Endothelial cell (in vitro differentiated cells): ENCODE data around the gene UBTD1. TPM values are rescaled to one million over a fixed set of nuclear protein-coding genes. Genes with fewer than 3 reads are reported as not detected.

Experiments
- DNase-seq: peaks from one replicate; pipeline ENCODE4 v3.0.0; 2021; ENCODE audit warnings: low spot score
- H3K27ac Mint-ChIP-seq: one replicate; pipeline ENCODE4 v1.8.0; 2021; ENCODE audit warnings: mixed read lengths, inconsistent platforms; ENCODE audit not compliant: unreplicated experiment
- H3K27me3 Mint-ChIP-seq: one replicate; pipeline ENCODE4 v1.8.0; 2021; ENCODE audit warnings: mild to moderate bottlenecking, moderate library complexity, mixed read lengths, inconsistent platforms; ENCODE audit not compliant: unreplicated experiment
- H3K36me3 Mint-ChIP-seq: one replicate; pipeline ENCODE4 v1.8.0; 2021; ENCODE audit warnings: mild to moderate bottlenecking, low read depth, mixed read lengths, inconsistent platforms; ENCODE audit not compliant: unreplicated experiment
- H3K4me1 Mint-ChIP-seq: one replicate; pipeline ENCODE4 v1.8.0; 2021; ENCODE audit warnings: mild to moderate bottlenecking, mixed read lengths, inconsistent platforms; ENCODE audit not compliant: unreplicated experiment
- H3K4me3 Mint-ChIP-seq: one replicate; pipeline ENCODE4 v1.8.0; 2021; ENCODE audit warnings: mild to moderate bottlenecking, mixed read lengths, inconsistent platforms; ENCODE audit not compliant: unreplicated experiment
- H3K9me3 Mint-ChIP-seq: one replicate; pipeline ENCODE4 v1.8.0; 2021; ENCODE audit warnings: mixed read lengths, inconsistent platforms; ENCODE audit not compliant: unreplicated experiment
- total RNA-seq: library from RNA; stranded (reverse); fragmentation: NEBNext Ultra II Directional; extraction: Animal tissue kit (Norgen Biotek cat#: 25700); gene quantifications from one replicate; pipeline ENCODE4 v1.2.1, GENCODE V29; 2021; ENCODE audit not compliant: unreplicated experiment
- TF ChIP-seq, protein P1 (sequence below): fragments of 200-600 bp; sonication (generic); IDR thresholded peaks from one replicate; pipeline ENCODE4 v1.5.0; 2021; ENCODE audit warnings: antibody characterized with exemption; ENCODE audit not compliant: unreplicated experiment

The UBTD1 gene
- total RNA-seq, 1 donor from 2014 or later = 78.0 TPM

DNA sequence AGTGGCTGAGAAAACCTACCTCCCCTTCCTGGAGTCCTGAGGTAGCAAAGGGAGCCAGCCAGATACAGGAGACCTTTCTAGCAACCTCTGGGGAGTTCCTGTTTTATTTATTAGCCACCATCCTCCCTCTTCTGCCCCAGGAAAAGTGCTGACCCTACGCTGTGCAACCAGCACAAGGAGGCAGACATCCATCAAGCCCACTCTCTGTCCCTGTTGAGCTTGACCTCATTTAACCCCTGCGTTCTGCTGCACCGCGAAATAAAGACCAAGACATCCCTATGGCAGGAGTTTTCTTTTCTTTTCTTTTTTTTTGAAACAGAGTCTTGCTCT is 48.5 kb downstream of the UBTD1 start:
- Mint-ChIP-seq H3K4me3 (no peak overlapping the region), H3K9me3 (no peaks in the 10 kb centered on the region), H3K27ac (no peak overlapping the region), H3K36me3 (peaks cover 4% of the 10 kb centered on the region), H3K27me3 (peaks cover 8% of the 10 kb centered on the region), H3K4me1 (peaks cover 72% of the 10 kb centered on the region)
- no peak for DNase-seq
- TF ChIP-seq, protein P1, sequence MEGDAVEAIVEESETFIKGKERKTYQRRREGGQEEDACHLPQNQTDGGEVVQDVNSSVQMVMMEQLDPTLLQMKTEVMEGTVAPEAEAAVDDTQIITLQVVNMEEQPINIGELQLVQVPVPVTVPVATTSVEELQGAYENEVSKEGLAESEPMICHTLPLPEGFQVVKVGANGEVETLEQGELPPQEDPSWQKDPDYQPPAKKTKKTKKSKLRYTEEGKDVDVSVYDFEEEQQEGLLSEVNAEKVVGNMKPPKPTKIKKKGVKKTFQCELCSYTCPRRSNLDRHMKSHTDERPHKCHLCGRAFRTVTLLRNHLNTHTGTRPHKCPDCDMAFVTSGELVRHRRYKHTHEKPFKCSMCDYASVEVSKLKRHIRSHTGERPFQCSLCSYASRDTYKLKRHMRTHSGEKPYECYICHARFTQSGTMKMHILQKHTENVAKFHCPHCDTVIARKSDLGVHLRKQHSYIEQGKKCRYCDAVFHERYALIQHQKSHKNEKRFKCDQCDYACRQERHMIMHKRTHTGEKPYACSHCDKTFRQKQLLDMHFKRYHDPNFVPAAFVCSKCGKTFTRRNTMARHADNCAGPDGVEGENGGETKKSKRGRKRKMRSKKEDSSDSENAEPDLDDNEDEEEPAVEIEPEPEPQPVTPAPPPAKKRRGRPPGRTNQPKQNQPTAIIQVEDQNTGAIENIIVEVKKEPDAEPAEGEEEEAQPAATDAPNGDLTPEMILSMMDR = no peak

DNA sequence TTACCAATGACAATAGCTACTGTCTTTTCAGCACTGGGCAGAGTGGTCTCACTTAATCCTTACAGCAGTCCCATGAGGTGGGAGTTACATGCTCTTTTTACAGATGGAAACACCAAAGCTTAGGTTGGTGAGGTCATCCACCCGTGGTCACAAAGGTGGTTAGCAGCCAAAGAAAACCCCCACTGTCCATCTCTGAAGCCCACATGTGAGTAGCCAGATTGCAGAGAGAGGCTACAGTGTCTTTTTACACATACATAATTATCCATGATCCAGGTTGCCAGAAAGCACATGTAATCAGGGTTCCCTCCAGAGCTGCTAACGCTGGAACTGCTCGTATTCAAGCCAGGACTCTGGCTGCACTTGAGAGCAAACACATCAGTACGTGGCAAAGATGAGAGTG is 49.2 kb downstream of the UBTD1 start:
- Mint-ChIP-seq H3K4me1 (peaks cover 65% of the 10 kb centered on the region), H3K27ac (peak overlapping the region; percentile 72), H3K4me3 (no peak overlapping the region), H3K9me3 (no peaks in the 10 kb centered on the region), H3K27me3 (peaks cover 8% of the 10 kb centered on the region), H3K36me3 (peaks cover 4% of the 10 kb centered on the region)
- TF ChIP-seq, protein P1 = no peak
- no peak for DNase-seq

DNA sequence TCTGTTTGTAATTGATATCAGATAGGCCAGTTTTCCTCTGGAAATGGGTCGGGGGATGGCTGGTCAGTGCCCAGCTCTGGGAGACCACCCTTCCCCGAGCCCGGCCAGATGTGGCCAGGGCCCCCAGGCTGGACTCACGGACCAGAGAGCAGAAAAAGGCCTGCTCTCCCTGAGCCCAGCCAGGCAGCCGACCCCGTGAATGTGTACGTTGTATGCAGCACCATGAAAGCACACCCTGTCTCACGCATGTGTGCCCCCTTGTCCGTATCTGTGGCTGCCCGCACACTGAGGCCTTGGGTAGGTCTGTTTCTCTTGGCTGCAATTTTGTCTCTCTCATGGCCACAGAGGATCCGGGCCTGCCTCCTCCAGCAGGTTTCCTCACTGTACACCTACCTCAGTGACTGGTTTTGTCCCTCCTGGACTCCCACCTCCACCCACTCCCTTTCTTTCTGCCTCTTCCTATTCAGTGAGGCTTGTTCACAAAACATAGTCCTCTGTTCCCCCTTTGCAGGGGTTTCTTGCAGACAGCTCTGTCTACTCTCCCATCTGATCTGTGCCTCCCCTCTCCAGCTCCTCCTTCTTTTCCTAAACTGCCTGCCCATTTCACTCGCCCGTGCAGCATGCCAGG is 50.2 kb downstream of the UBTD1 start:
- no peak for DNase-seq
- Mint-ChIP-seq H3K27ac (peak overlapping the region; percentile 88), H3K4me1 (peaks cover 63% of the 10 kb centered on the region), H3K27me3 (peaks cover 8% of the 10 kb centered on the region), H3K36me3 (peaks cover 4% of the 10 kb centered on the region), H3K9me3 (no peaks in the 10 kb centered on the region), H3K4me3 (peak overlapping the region; percentile 23)
- TF ChIP-seq, protein P1 = no peak

DNA sequence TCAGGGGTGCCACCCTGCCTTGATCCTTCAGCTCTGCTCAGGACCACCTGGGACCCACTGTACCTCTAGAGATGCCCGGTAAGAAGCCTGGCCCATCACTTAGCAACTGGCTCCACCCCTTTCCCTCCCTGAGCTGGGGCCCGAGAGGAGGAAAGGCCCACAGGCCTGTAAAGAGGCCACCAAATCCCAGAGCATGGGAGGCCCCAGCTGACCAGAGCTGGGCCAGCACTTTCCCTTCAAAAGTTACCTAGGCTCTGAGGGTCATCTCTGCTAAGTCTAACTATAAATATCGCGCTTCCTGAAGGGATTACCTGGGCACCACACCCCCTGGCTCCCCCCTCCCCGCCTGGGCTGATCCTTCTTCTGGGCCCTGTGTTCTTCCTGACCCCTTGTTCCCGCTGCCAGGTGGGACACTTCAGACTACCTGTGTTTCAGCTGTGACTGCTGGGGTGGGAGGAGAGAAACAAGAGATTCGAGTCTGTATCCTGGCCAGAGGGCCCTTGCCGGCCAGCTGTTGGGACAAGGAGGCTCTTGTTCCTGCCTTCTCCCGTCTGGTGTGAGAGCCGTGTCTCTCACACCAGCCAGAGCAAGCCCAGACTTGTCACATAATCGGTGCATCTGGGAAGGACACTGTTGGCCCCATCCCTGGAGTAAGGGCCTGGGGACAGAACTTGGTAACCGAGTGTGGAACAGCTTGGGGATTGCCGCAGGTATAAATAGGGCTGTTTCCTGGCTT is 51.0 kb downstream of the UBTD1 start:
- H3K4me1 Mint-ChIP-seq = peaks cover 59% of the 10 kb centered on the region
- H3K9me3 Mint-ChIP-seq = no peaks in the 10 kb centered on the region
- peak overlapping the region; percentile 88 for H3K27ac Mint-ChIP-seq
- H3K27me3 Mint-ChIP-seq = peaks cover 8% of the 10 kb centered on the region
- no peak for DNase-seq
- H3K4me3 Mint-ChIP-seq = peak overlapping the region; percentile 23
- TF ChIP-seq, protein P1 = no peak
- H3K36me3 Mint-ChIP-seq = peaks cover 4% of the 10 kb centered on the region

DNA sequence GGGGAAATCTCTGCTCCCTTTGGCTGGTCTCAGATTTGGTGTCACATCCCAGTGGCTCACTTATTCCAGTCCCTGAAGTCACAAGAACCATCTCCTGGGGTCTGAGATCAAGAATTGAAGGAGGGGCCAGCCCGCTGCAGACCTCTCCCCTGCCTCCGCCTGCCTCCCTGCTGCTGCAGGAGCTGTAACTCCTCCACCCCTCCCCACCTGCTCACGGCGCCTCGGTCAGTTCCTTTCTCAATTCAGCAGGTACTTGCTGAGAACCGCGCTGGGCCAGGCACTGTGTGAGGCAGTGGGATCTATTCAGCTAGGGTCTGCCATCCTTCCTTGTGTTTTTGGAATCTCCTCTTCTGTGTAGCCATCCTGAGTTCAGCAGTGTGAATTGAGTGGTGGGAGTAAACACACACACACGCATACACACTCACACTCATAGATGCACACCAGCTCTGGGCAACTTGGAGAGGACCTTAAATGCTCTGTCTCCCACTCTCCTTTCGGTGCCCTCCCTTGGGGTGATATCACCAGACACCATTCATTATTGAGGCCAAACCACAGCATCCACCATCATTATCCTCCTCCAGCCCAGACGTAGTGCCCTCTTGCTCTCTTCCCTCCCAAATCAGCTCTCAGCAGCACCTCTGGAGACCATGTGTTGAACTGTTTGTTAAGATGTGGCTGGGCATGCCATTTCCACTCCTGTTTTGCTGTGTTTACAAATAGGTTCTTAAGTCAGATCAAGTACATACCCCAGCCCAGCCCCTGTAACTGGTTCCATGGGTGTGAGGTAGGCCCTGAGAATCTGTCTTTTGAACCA is 51.8 kb downstream of the UBTD1 start:
- Mint-ChIP-seq H3K4me1 (peaks cover 53% of the 10 kb centered on the region), H3K27ac (peak overlapping the region; percentile 84), H3K36me3 (peaks cover 4% of the 10 kb centered on the region), H3K27me3 (peaks cover 6% of the 10 kb centered on the region), H3K9me3 (no peaks in the 10 kb centered on the region), H3K4me3 (no peak overlapping the region)
- TF ChIP-seq, protein P1 = no peak
- no peak for DNase-seq
